Measurements from ENCODE around the gene MAU2. TPM values are rescaled to one million over a fixed set of nuclear protein-coding genes. Genes with fewer than 3 reads are reported as not detected.

MAU2 gene
- polyA plus RNA-seq, 1 donor from 2014 or later: 48.3 TPM

GRCh38 chr19:19405971-19406877, 85.6 kb downstream of the MAU2 start:
- Histone ChIP-seq H3K4me2 (ENCODE audit: low read length) (peak overlapping the region; percentile 86), H3F3A (ENCODE audit: insufficient read depth, low read length, poor library complexity, severe bottlenecking) (no peaks in the 10 kb centered on the region), H3K9me2 (ENCODE audit: insufficient read depth, low read length) (no peaks in the 10 kb centered on the region), H3K9me3 (ENCODE audit: low read length) (no peaks in the 10 kb centered on the region), H3K27ac (ENCODE audit: low read length) (peak overlapping the region; percentile 49), H3K4me3 (ENCODE audit: low read length) (peak overlapping the region; percentile 82), H3K36me3 (ENCODE audit: insufficient read depth, low read length) (no peaks in the 10 kb centered on the region), H4K20me1 (ENCODE audit: insufficient read depth) (no peaks in the 10 kb centered on the region), H3K27me3 (ENCODE audit: insufficient read depth, low read depth, low read length) (no peaks in the 10 kb centered on the region), H2AFZ (ENCODE audit: low read depth, low read length) (no peak overlapping the region), H3K79me2 (replicated peaks; ENCODE audit: insufficient read depth, low read length) (peaks cover 31% of the 10 kb centered on the region), H3K9ac (ENCODE audit: low read length) (peak overlapping the region; percentile 59)
- TF ChIP-seq TAF1 (IDR thresholded peaks at IDR 0.05; ENCODE audit: low read depth): no peak
- no peak for TF ChIP-seq RAD21 (conservative IDR thresholded peaks at IDR 0.05)
- no peak for TF ChIP-seq REST (IDR thresholded peaks at IDR 0.05; ENCODE audit: borderline replicate concordance)
- peak; percentile 24 for TF ChIP-seq MXI1 (conservative IDR thresholded peaks at IDR 0.05; ENCODE audit: poor library complexity, severe bottlenecking)
- peak; percentile 26 for TF ChIP-seq POLR2AphosphoS5 (IDR thresholded peaks at IDR 0.05)

DNA sequence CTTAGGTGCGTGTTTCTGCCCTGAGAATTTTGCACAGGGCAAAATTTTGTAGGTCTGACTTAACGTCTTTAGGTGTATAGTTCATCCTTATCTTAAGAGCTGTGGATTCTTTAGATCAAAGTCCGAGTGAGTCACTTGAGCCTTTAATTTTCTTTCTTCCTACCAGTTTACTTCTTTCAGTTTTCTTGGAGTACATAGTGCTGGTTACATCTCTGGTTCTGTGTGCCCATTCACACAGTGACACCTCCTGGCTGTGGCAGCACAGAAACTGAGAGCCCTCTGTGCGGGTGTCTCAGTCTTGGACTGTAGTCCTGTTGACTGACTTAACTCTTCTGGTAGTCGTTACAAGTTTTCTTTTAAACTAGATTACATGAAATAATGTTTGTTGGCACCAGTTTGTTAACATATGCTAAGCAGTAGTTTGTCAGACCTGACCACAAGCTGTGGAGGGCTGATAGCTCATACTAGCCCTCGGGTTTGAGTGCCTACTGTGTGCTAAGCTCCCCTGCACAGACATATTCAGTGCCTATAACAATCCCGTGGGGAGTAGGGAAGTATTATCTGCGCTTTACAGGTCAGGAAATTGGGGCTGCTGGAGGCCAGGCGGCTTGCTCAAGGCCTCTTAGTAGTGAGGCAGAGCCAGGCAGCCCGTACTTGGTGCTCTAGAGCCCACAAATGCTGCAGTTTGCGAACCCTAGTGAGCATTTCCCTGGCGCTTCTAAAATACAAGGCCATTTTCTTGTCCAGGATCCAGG, 86.4 kb downstream of the MAU2 start:
- no peaks in the 10 kb centered on the region for H3K9me3 ChIP-seq (ENCODE audit: low read length)
- H3K4me3 ChIP-seq (ENCODE audit: low read length): peak overlapping the region; percentile 82
- no peak for TF ChIP-seq MXI1 (conservative IDR thresholded peaks at IDR 0.05; ENCODE audit: poor library complexity, severe bottlenecking)
- TF ChIP-seq REST (IDR thresholded peaks at IDR 0.05; ENCODE audit: borderline replicate concordance): no peak
- TF ChIP-seq EZH2 (IDR thresholded peaks at IDR 0.05; ENCODE audit: borderline replicate concordance, insufficient read depth, low read length, poor library complexity, severe bottlenecking): no peak
- TF ChIP-seq EP300 (conservative IDR thresholded peaks at IDR 0.05; ENCODE audit: poor library complexity, severe bottlenecking): no peak
- no peak for TF ChIP-seq POLR2AphosphoS5 (IDR thresholded peaks at IDR 0.05)
- TF ChIP-seq RAD21 (conservative IDR thresholded peaks at IDR 0.05): no peak
- TF ChIP-seq, protein P1, sequence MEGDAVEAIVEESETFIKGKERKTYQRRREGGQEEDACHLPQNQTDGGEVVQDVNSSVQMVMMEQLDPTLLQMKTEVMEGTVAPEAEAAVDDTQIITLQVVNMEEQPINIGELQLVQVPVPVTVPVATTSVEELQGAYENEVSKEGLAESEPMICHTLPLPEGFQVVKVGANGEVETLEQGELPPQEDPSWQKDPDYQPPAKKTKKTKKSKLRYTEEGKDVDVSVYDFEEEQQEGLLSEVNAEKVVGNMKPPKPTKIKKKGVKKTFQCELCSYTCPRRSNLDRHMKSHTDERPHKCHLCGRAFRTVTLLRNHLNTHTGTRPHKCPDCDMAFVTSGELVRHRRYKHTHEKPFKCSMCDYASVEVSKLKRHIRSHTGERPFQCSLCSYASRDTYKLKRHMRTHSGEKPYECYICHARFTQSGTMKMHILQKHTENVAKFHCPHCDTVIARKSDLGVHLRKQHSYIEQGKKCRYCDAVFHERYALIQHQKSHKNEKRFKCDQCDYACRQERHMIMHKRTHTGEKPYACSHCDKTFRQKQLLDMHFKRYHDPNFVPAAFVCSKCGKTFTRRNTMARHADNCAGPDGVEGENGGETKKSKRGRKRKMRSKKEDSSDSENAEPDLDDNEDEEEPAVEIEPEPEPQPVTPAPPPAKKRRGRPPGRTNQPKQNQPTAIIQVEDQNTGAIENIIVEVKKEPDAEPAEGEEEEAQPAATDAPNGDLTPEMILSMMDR (IDR thresholded peaks at IDR 0.05; ENCODE audit: poor library complexity, severe bottlenecking): peak; percentile 40
- H3K36me3 ChIP-seq (ENCODE audit: insufficient read depth, low read length): no peaks in the 10 kb centered on the region
- peak overlapping the region; percentile 49 for H3K27ac ChIP-seq (ENCODE audit: low read length)
- peak overlapping the region; percentile 86 for H3K4me2 ChIP-seq (ENCODE audit: low read length)
- peaks cover 31% of the 10 kb centered on the region for H3K79me2 ChIP-seq (replicated peaks; ENCODE audit: insufficient read depth, low read length)
- H2AFZ ChIP-seq (ENCODE audit: low read depth, low read length): no peak overlapping the region
- no peaks in the 10 kb centered on the region for H3K27me3 ChIP-seq (ENCODE audit: insufficient read depth, low read depth, low read length)
- H3K9ac ChIP-seq (ENCODE audit: low read length): peak overlapping the region; percentile 59
- no peaks in the 10 kb centered on the region for H3F3A ChIP-seq (ENCODE audit: insufficient read depth, low read length, poor library complexity, severe bottlenecking)
- H3K9me2 ChIP-seq (ENCODE audit: insufficient read depth, low read length): no peaks in the 10 kb centered on the region
- H4K20me1 ChIP-seq (ENCODE audit: insufficient read depth): no peaks in the 10 kb centered on the region
